Stimulated activated naive CD8-positive, alpha-beta T cell treated with anti-CD3 and anti-CD28 coated beads, Interleukin-15, Interleukin-2, amounts not matched to agents 100 U/mL and 50 U/mL, for 24 hours (primary cell): ENCODE data around the gene PRSS27.
"Not testable (repeated sequence)": the region's sequence is repeated elsewhere in the genome, so short reads cannot be mapped to it uniquely, and the experiment has no call there.

Experiments used
- ATAC-seq: fragments of 150-1000 bp; cut with Tn5 transposase; one replicate; pipeline ENCODE4 v1.10.0; 2021
- DNase-seq: peaks from one replicate; pipeline ENCODE4 v3.0.0; 2021

The PRSS27 gene

DNA sequence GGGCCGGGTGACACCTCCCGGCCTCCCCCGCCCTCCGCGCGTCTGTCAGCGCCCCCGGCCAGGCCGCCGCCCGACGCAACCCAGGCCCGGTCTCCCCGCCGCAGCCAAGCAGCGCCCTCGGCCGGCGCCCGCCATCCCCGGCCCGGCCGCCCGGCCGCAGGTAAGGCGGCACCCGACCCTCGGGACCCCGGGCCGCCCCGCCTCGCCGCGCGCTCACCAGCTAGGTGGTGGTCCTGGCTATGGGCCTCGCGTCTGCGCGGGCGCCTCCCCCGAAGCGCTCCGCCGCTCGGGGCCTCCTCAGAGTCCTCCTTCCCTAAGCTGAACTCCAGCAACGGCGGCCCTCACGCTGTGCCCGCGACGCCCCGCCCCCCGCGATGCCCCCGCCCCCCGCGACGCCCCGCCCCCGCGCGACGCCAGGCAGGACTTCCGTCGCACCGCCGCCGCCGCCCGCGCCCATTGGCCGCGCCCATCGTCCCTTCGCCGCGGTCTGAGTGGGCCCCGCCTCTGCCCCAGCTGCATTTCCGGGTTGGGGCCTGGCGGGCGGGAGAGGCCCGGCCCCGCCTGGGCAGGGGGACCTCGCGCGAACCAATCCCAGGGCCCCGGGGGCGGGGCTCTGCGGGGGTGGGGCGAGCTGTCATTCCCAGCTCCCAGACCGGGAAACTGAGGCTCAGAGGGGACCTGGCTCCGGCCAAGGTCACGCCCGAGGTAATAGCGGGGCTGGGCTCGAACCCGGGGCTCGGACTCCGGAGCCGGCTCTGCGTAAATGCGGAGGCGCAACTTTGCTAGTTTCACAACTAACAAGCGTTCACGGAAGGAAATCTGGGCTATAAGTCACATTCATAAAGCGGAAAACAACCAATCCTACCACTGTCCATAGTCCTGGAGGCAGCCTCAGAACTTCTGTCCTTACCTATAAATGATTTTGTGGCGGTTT, 46.7 kb downstream of the PRSS27 start:
- ATAC-seq = peak; percentile 97
- peak; percentile 95 for DNase-seq

DNA sequence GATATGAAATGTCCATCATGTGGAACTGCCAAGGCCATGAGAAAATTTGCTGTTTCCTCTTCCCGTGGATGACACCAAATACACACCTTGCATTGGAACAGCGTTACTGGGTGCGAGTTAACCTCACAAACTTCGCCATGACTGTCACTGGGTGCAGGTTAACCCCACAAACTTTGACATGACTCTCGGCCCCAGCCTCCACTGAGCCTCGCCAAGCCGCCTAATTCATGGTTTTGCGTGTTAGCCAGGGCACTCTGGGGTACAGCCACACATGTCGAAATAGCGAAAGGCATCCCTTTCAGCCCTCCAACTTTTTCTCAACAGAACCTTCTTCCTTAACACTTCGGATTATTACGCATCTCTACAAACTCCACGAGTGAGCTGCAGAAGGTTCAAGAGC, 48.3 kb downstream of the PRSS27 start:
- no peak for DNase-seq
- ATAC-seq = no peak

DNA sequence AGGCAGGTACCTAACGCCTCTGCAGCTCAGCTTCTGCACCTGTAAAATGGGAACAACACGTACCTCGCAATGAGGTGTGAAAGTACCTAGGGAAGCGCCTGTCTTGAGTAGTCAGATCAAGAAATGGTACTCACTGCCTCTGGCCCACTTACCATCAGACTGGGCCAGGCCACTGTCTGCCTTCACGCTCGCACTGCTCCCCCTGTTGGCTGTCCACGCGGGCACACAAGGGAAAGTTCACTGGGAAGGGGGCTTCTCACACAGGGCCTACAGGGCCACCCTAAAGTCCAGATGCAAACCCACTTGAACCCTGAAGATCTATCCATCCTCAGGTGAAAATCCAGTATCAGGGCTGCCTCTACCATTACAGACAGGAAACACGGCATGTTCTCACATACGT, 48.8 kb downstream of the PRSS27 start:
- not testable (repeated sequence) for ATAC-seq
- DNase-seq = peak; percentile 43

DNA sequence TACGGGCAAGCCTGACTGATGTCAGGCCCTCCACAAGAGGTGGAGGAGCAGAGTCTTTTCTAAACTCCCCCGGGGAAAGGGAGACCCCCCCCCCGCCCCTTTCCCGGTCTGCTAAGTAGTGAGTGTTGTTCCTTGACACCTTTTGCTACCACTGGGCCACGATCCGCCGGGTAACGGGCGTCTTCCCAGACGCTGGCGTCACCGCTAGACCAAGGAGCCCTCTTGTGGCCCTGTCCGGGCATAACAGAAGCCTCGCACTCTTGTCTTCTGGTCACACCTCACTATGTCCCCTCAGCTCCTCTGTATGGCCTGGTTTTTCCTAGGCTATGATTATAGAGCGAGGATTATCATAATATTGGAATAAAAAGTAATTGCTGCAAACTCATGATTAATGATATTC, 50.0 kb downstream of the PRSS27 start:
- ATAC-seq = not testable (repeated sequence)
- DNase-seq = peak; percentile 75

DNA sequence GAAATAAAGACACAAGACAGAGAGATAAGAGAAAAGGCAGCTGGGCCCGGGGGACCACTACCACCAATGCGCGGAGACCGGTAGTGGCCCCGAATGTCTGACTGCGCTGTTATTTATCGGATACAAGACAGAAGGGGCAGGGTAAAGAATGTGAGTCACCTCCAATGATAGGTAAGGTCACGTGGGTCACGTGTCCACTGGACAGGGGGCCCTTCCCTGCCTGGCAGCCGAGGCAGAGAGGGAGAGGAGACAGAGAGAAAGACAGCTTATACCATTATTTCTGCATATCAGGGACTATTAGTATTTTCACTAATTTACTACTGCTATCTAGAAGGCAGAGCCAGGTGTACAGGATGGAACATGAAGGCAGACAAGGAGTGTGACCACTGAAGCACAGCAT, 50.4 kb downstream of the PRSS27 start:
- DNase-seq, ATAC-seq: not testable (repeated sequence)

DNA sequence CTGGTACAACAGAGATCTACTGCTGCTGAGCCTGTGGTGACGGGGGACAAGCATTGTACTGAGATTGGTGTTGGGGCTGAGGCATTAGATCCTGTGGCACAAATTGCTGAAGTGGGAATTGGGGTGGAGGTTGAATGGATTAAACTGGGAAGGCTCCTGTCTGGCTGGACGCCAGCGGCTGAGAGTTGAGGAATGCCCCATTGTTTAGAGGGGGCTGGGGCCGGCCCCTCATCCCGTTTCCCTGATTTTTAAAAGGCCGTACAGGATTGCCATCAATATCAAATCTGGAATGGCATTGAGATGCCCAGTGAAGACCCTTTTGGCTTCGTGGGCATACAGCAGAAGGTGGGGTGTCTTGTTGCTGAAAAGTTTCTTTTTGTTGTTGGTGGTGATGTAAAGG, 53.4 kb downstream of the PRSS27 start:
- DNase-seq, ATAC-seq: not testable (repeated sequence)

DNA sequence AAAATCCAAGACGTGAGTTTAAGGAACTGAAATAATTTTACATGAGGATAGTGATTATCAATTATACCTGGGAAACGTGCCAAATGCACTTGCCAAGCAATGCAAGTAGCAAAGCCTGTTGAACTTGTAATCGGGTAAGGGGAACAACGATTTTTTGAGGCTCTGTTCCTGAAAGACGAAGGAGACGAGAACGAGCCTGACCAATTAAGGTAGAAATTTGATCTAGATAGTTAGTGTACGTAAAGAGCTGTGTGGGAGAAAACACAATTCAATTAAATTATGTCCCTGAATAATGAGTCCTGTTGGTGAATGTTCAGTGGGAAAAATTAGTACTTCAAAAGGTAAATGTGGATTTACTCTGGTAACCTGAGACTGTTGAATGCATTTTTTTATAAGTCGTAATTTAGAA, 55.4 kb downstream of the PRSS27 start:
- ATAC-seq = no peak
- no peak for DNase-seq

DNA sequence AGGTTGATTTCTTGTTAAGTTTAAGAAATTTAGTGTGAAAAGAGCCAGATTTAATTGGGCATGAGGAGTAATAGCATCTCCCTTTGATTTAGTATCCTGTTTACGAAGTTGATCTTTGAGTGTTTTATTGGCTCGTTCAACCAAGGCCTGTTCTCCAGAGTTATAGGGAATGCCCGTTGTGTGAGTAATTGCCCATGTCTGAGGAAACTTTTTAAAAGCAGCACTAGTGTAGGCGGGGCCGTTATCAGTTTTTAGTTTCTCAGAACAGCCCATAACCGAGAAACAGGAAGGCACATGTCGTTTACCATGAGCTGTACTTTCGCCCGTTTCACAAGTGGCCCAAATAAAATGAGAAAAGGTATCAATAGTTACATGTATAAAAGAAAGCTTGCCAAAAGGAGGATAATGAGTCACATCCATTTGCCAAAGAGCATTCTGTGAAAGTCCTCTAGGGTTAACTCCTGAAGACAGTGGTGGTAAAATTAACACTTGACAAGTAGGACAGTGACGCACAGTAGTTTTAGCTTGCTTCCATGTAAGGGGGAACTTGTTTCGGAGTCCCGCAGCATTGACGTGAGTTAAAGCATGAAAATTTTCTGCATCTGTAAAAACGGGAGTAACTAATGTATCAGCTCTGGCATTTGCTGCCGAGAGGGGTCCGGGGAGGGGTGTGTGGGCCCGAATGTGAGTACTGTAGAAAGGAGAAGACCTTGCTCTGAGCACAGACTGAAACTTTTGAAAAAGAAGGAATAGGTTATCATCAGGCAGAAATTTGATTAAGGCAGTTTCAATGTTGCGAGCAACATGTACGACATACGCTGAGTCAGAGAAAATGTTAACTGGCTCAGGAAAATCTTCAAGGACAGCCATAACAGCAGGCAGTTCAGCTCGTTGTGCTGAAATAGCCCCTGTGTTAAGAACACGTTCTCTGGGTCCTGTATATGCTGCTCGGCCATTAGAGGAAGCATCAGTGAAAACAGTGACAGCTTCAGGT, 56.2 kb downstream of the PRSS27 start:
- ATAC-seq (peak; percentile 93), DNase-seq (peak; percentile 51)
